Astrocyte (in vitro differentiated cells and primary cell): Measurements from ENCODE around the gene ARID5A. TPM values are rescaled to one million over a fixed set of nuclear protein-coding genes. Genes with fewer than 3 reads are reported as not detected.

ENCODE experiments used
- DNase-seq: peaks from one replicate; pipeline ENCODE4 v3.0.0-alpha.2; 2010; ENCODE audit warnings: low read depth
- FAIRE-seq: peaks from 2 replicates; lab custom pipeline; 2011; peaks lifted over from hg19 to GRCh38; lab: Jason Lieb, UNC
- H2AFZ ChIP-seq: 2 replicates; pipeline ENCODE4 v1.6.0; 2012; ENCODE audit warnings: low read depth, low read length, inconsistent platforms
- H3K27ac ChIP-seq: 2 replicates; pipeline ENCODE4 v1.5.1; 2011; ENCODE audit warnings: low read depth, low read length, inconsistent platforms
- H3K27me3 ChIP-seq: 2 replicates; pipeline ENCODE4 v1.6.0; 2011; ENCODE audit warnings: low read length, inconsistent platforms; ENCODE audit not compliant: insufficient read depth
- H3K36me3 ChIP-seq: 2 replicates; pipeline ENCODE4 v1.5.1; 2011; ENCODE audit warnings: low read length, inconsistent platforms; ENCODE audit not compliant: insufficient read depth
- H3K4me1 ChIP-seq: 2 replicates; pipeline ENCODE4 v1.5.1; 2011; ENCODE audit warnings: low read length, inconsistent platforms; ENCODE audit not compliant: insufficient read depth
- H3K4me2 ChIP-seq: 2 replicates; pipeline ENCODE4 v1.6.0; 2012; ENCODE audit warnings: low read length, inconsistent platforms
- H3K4me3 ChIP-seq: 2 replicates; pipeline ENCODE4 v1.5.1; 2011; ENCODE audit warnings: low read depth, mild to moderate bottlenecking, low read length, inconsistent platforms; ENCODE audit not compliant: insufficient read depth
- H3K79me2 ChIP-seq: 2 replicates; pipeline ENCODE4 v1.6.0; 2012; ENCODE audit warnings: mild to moderate bottlenecking, low read length, inconsistent platforms; ENCODE audit not compliant: insufficient read depth
- H3K9ac ChIP-seq: 2 replicates; pipeline ENCODE4 v1.6.0; 2012; ENCODE audit warnings: mild to moderate bottlenecking, low read length, inconsistent platforms
- H3K9me3 ChIP-seq: 2 replicates; pipeline ENCODE4 v1.5.1; 2012; ENCODE audit warnings: low read depth, mild to moderate bottlenecking, low read length, inconsistent platforms; ENCODE audit not compliant: insufficient read depth
- H4K20me1 ChIP-seq: 2 replicates; pipeline ENCODE4 v1.6.0; 2012; ENCODE audit warnings: low read length, inconsistent platforms; ENCODE audit not compliant: insufficient read depth
- H3K27ac Mint-ChIP-seq: one replicate; pipeline ENCODE4 v1.8.0; 2021; ENCODE audit warnings: mild to moderate bottlenecking, mixed read lengths; ENCODE audit not compliant: unreplicated experiment
- H3K27me3 Mint-ChIP-seq: one replicate; pipeline ENCODE4 v1.8.0; 2021; ENCODE audit warnings: low read depth, mixed read lengths; ENCODE audit not compliant: unreplicated experiment
- H3K36me3 Mint-ChIP-seq: one replicate; pipeline ENCODE4 v1.8.0; 2021; ENCODE audit warnings: low read depth, mixed read lengths; ENCODE audit not compliant: unreplicated experiment
- H3K4me1 Mint-ChIP-seq: one replicate; pipeline ENCODE4 v1.8.0; 2021; ENCODE audit warnings: low read depth, mixed read lengths; ENCODE audit not compliant: unreplicated experiment
- H3K4me3 Mint-ChIP-seq: one replicate; pipeline ENCODE4 v1.8.0; 2021; ENCODE audit warnings: mild to moderate bottlenecking, moderate library complexity, mixed read lengths; ENCODE audit not compliant: unreplicated experiment
- H3K9me3 Mint-ChIP-seq: one replicate; pipeline ENCODE4 v1.8.0; 2021; ENCODE audit warnings: mild to moderate bottlenecking, mixed read lengths; ENCODE audit not compliant: unreplicated experiment
- CTCF ChIP-seq: IDR thresholded peaks from 2 replicates; pipeline ENCODE4 v1.5.1; 2011; ENCODE audit warnings: low read depth, mild to moderate bottlenecking, inconsistent platforms, low read length, moderate library complexity; ENCODE audit not compliant: insufficient read depth
- EZH2 ChIP-seq: IDR thresholded peaks from 2 replicates; pipeline ENCODE4 v1.6.1; 2012; ENCODE audit warnings: mild to moderate bottlenecking, low read length, inconsistent platforms; ENCODE audit not compliant: insufficient read depth
- total RNA-seq: library from RNA; stranded (reverse); gene quantifications from 2 replicates; pipeline ENCODE4 v1.2.1, GENCODE V29; 2021

ARID5A gene
- total RNA-seq, 1 donor from 2014 or later, result 11.8 TPM

- H3K27me3 ChIP-seq, result no peaks in the 10 kb centered on the region
- no peaks in the 10 kb centered on the region for H3K79me2 ChIP-seq
- H3K4me1 ChIP-seq, result no peaks in the 10 kb centered on the region
- H3K36me3 ChIP-seq, result no peaks in the 10 kb centered on the region
- H3K9me3 Mint-ChIP-seq, result peaks cover 10% of the 10 kb centered on the region
- no peak overlapping the region for H3K4me2 ChIP-seq
- peaks cover 5% of the 10 kb centered on the region for H3K36me3 Mint-ChIP-seq
- no peak overlapping the region for H3K27ac ChIP-seq
- H2AFZ ChIP-seq, result no peak overlapping the region
- H3K27ac Mint-ChIP-seq, result no peak overlapping the region
- H3K9ac ChIP-seq, result no peak overlapping the region
- TF ChIP-seq CTCF, result no peak
- TF ChIP-seq EZH2, result no peak
- H3K27me3 Mint-ChIP-seq, result peaks cover 7% of the 10 kb centered on the region
- no peak overlapping the region for H3K4me3 Mint-ChIP-seq
- peaks cover 2% of the 10 kb centered on the region for H3K4me1 Mint-ChIP-seq
- FAIRE-seq, result no peak
- H3K9me3 ChIP-seq, result no peaks in the 10 kb centered on the region
- DNase-seq, result no peak
- no peaks in the 10 kb centered on the region for H4K20me1 ChIP-seq
- no peak overlapping the region for H3K4me3 ChIP-seq
These were observed 28.0 kb downstream of the ARID5A start for GRCh38 chr2:96564563-96564962.

GRCh38 chr2:96565111-96565510, 28.6 kb downstream of the ARID5A start:
- Histone ChIP-seq H3K27me3 (no peaks in the 10 kb centered on the region), H3K9me3 (no peaks in the 10 kb centered on the region), H4K20me1 (no peaks in the 10 kb centered on the region), H3K27ac (no peak overlapping the region), H3K4me2 (no peak overlapping the region), H3K36me3 (no peaks in the 10 kb centered on the region), H2AFZ (no peak overlapping the region), H3K4me1 (no peaks in the 10 kb centered on the region), H3K4me3 (no peak overlapping the region), H3K79me2 (no peaks in the 10 kb centered on the region), H3K9ac (no peak overlapping the region)
- Mint-ChIP-seq H3K27me3 (peaks cover 7% of the 10 kb centered on the region), H3K36me3 (peaks cover 7% of the 10 kb centered on the region), H3K9me3 (peaks cover 11% of the 10 kb centered on the region), H3K4me1 (peaks cover 2% of the 10 kb centered on the region), H3K27ac (no peak overlapping the region), H3K4me3 (no peak overlapping the region)
- TF ChIP-seq EZH2 (no peak), CTCF (no peak)
- DNase-seq (no peak), FAIRE-seq (no peak)

- Mint-ChIP-seq H3K4me3 (no peak overlapping the region), H3K4me1 (peaks cover under 1% of the 10 kb centered on the region), H3K36me3 (peaks cover 5% of the 10 kb centered on the region), H3K27ac (no peak overlapping the region), H3K27me3 (peaks cover 2% of the 10 kb centered on the region), H3K9me3 (peaks cover 4% of the 10 kb centered on the region)
- Histone ChIP-seq H3K4me2 (no peak overlapping the region), H4K20me1 (no peaks in the 10 kb centered on the region), H3K4me3 (no peak overlapping the region), H3K4me1 (no peaks in the 10 kb centered on the region), H3K36me3 (no peaks in the 10 kb centered on the region), H3K9ac (no peak overlapping the region), H3K27me3 (no peaks in the 10 kb centered on the region), H3K79me2 (no peaks in the 10 kb centered on the region), H3K9me3 (no peaks in the 10 kb centered on the region), H3K27ac (no peak overlapping the region), H2AFZ (no peak overlapping the region)
- DNase-seq (no peak), FAIRE-seq (no peak)
- TF ChIP-seq EZH2 (no peak), CTCF (no peak)
These were observed 31.5 kb downstream of the ARID5A start for GRCh38 chr2:96568094-96568493.
